ENCODE measurements around the gene SCN8A. TPM values are rescaled to one million over a fixed set of nuclear protein-coding genes. Genes with fewer than 3 reads are reported as not detected.

Gene SCN8A
- polyA plus RNA-seq, 2 of the 4 experiments (the other 2 are of a cell fraction) = 1.8 to 4.8 TPM

DNA sequence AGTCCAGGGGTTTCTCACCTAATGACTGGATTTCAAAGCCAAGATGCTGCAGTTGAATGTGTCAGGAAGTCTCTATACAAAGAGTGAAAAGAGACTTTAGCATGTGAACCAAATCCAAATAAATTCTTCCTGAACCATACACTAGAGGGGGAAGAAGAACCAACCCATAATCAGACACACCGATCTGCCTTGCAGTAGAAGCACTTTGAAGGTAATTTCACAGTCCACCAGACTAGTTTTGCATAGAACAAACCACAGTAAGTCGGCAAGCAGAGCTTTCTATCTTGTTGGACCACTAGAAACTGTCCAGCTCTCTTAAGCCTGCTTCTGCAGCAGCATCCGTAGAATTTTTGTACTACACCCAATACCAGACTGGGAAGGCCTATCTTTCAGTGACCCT is 218.2 kb downstream of the SCN8A start:
- 71% methylated on average over 3 of the region's 3 CpGs for WGBS (ENCODE audit: missing lambda C conversion rate)
- POLR2A ChIA-PET = no interaction called here
- no peak for TF ChIP-seq JUNB (IDR thresholded peaks at IDR 0.05)
- no peak for TF ChIP-seq FOSB (CRISPR knock-in tag; IDR thresholded peaks at IDR 0.05)
- TF ChIP-seq SMC3 (IDR thresholded peaks at IDR 0.05) = no peak
- no peak for TF ChIP-seq PHF8 (IDR thresholded peaks at IDR 0.05; ENCODE audit: borderline replicate concordance, low read depth)
- no peak for TF ChIP-seq ZNF302 (CRISPR knock-in tag; IDR thresholded peaks at IDR 0.05)
- TF ChIP-seq KDM1A (IDR thresholded peaks at IDR 0.05; ENCODE audit: low read depth) = no peak
- no peak for TF ChIP-seq RAD21 (conservative IDR thresholded peaks at IDR 0.05 in 1 of 2, IDR thresholded peaks at IDR 0.05 in 1 of 2)
- TF ChIP-seq, protein P1, sequence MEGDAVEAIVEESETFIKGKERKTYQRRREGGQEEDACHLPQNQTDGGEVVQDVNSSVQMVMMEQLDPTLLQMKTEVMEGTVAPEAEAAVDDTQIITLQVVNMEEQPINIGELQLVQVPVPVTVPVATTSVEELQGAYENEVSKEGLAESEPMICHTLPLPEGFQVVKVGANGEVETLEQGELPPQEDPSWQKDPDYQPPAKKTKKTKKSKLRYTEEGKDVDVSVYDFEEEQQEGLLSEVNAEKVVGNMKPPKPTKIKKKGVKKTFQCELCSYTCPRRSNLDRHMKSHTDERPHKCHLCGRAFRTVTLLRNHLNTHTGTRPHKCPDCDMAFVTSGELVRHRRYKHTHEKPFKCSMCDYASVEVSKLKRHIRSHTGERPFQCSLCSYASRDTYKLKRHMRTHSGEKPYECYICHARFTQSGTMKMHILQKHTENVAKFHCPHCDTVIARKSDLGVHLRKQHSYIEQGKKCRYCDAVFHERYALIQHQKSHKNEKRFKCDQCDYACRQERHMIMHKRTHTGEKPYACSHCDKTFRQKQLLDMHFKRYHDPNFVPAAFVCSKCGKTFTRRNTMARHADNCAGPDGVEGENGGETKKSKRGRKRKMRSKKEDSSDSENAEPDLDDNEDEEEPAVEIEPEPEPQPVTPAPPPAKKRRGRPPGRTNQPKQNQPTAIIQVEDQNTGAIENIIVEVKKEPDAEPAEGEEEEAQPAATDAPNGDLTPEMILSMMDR (IDR thresholded peaks at IDR 0.05) = no peak
- TF ChIP-seq TP53 (CRISPR knock-in tag; IDR thresholded peaks at IDR 0.05) = no peak
- TF ChIP-seq REST (IDR thresholded peaks at IDR 0.05) = no peak
- no peak for DNase-seq (ENCODE audit: low read depth in 1 of 2, low spot score in 1 of 2)
- Histone ChIP-seq H3K4me2 (no peak overlapping the region), H3K27ac (no peak overlapping the region), H3K4me1 (no peaks in the 10 kb centered on the region), H3K4me3 (no peak overlapping the region), H3K9me3 (no peaks in the 10 kb centered on the region)
- no peak for FAIRE-seq
- ATAC-seq = no peak
- CTCF ChIA-PET = interaction anchor here (0.8 to 2.0 kb wide), 3 partner anchors 12 to 388 kb away, joined by 4 to 6 read pairs (median 4); no protein-coding TSS in a partner anchor

GRCh38 chr12:51811203-51812202 is 220.5 kb downstream of the SCN8A start:
- 71% methylated on average over 13 of the region's 13 CpGs for WGBS (ENCODE audit: missing lambda C conversion rate)
- ATAC-seq (no peak), FAIRE-seq (no peak), DNase-seq (ENCODE audit: low read depth in 1 of 2, low spot score in 1 of 2) (no peak)
- Histone ChIP-seq H3K9me3 (no peaks in the 10 kb centered on the region), H3K4me3 (no peak overlapping the region), H3K27ac (no peak overlapping the region), H3K4me2 (no peak overlapping the region), H3K4me1 (0 out of 3 replicates have a peak, but pooled peaks cover 3% of the 10 kb centered on the region)
- ChIA-PET POLR2A (no interaction called here), CTCF (interaction anchor here (1.7 to 10.5 kb wide), 4 partner anchors 9 to 390 kb away, joined by 3 to 155 read pairs (median 22); partner anchors contain the start of gene SLC4A8)
- TF ChIP-seq, protein P2, sequence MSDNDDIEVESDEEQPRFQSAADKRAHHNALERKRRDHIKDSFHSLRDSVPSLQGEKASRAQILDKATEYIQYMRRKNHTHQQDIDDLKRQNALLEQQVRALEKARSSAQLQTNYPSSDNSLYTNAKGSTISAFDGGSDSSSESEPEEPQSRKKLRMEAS (IDR thresholded peaks at IDR 0.05) = no peak
- no peak for TF ChIP-seq PHF8 (IDR thresholded peaks at IDR 0.05; ENCODE audit: borderline replicate concordance, low read depth)
- no peak for TF ChIP-seq FOSL2 (IDR thresholded peaks at IDR 0.05)
- TF ChIP-seq FOSL2 (CRISPR knock-in tag; IDR thresholded peaks at IDR 0.05) = no peak
- no peak for TF ChIP-seq FOXS1 (CRISPR knock-in tag; IDR thresholded peaks at IDR 0.05)
- no peak for TF ChIP-seq HDAC2 (IDR thresholded peaks at IDR 0.05)
- TF ChIP-seq, protein P1 (IDR thresholded peaks at IDR 0.05) = no peak
- TF ChIP-seq HOXB13 (CRISPR knock-in tag; IDR thresholded peaks at IDR 0.05; ENCODE audit: low read depth) = no peak
- TF ChIP-seq POLR2AphosphoS2 (conservative IDR thresholded peaks at IDR 0.05; ENCODE audit: low read length) = no peak
- no peak for TF ChIP-seq KDM5A (IDR thresholded peaks at IDR 0.05)
- no peak for TF ChIP-seq NR3C1 (IDR thresholded peaks at IDR 0.05)
- no peak for TF ChIP-seq ESRRA (IDR thresholded peaks at IDR 0.05; ENCODE audit: borderline replicate concordance, low read length)
- TF ChIP-seq BHLHE40 (IDR thresholded peaks at IDR 0.05; ENCODE audit: low read depth, low read length) = no peak
- TF ChIP-seq EHF (CRISPR knock-in tag; IDR thresholded peaks at IDR 0.05) = no peak
- no peak for TF ChIP-seq PBX3 (IDR thresholded peaks at IDR 0.05)

Data from A549 (cell line).